Right lobe of liver (tissue), 6 donors: ENCODE results near the gene RTN4IP1. TPM values are rescaled to one million over a fixed set of nuclear protein-coding genes. Genes with fewer than 3 reads are reported as not detected.
"Not testable (repeated sequence)": the region's sequence is repeated elsewhere in the genome, so short reads cannot be mapped to it uniquely, and the experiment has no call there.

Experiments
- ATAC-seq, 4 donors: fragments of 200-7000 bp; cut with Tn5 transposase; one replicate each; pipeline ENCODE4 v1.9.1; 2020; ENCODE audit warnings: mild to moderate bottlenecking in 4 of 4, moderate library complexity in 4 of 4
- DNase-seq, 3 donors: peaks; one replicate each; pipeline ENCODE4 v3.0.0-alpha.2; 2020
- H3K27ac ChIP-seq, 3 donors: fragments of 200-600 bp; one replicate each; pipeline ENCODE4 v1.8.0; 2022
- H3K27me3 ChIP-seq, 2 donors: fragments of 200-600 bp; one replicate each; pipeline ENCODE4 v1.8.0; 2022
- H3K36me3 ChIP-seq, 4 donors: fragments of 200-600 bp; sonication (generic) in 1 of 4; one replicate each; pipeline versions ENCODE4 v1.5.1 to v1.8.0; 2017 to 2022; ENCODE audit warnings: control low read depth in 1 of 4
- H3K4me1 ChIP-seq, 4 donors: fragments of 200-600 bp; sonication (generic) in 1 of 4; one replicate each; pipeline versions ENCODE4 v1.5.1 to v1.8.0; 2017 to 2022; ENCODE audit warnings: control low read depth in 1 of 4
- H3K4me3 ChIP-seq, 3 donors: fragments of 200-600 bp; one replicate each; pipeline ENCODE4 v1.8.0; 2022
- H3K9me3 ChIP-seq, 4 donors: fragments of 200-600 bp; sonication (generic) in 1 of 4; one replicate each; pipeline versions ENCODE4 v1.5.1 to v1.8.0; 2017 to 2022; ENCODE audit warnings: control low read depth in 1 of 4
- POLR2A ChIP-seq: fragments of 450-650 bp; IDR thresholded peaks from one replicate; pipeline ENCODE4 v1.6.1; 2017; ENCODE audit warnings: antibody characterized with exemption, mild to moderate bottlenecking
- WGBS: methylation state at CpG from one replicate; pipeline ENCODE4 v1.1.6; 2018; ENCODE audit warnings: low coverage, low lambda C conversion rate; ENCODE audit not compliant: insufficient coverage; ENCODE audit errors: missing lambda C conversion rate; 5-methylcytosine and 5-hydroxymethylcytosine counted together
- intact Hi-C, 2 donors: fragments of 100-400 bp; cut with DNase I; formaldehyde crosslinking; loops; one replicate each; pipeline versions ENCODE4 v1.11.2 to v1.14.1; 2022
- total RNA-seq, 6 experiments: library from RNA; depleted of rRNA in 2 of 6; stranded (reverse); fragments of >200 nt in 2 of 6; fragmentation: NEBNext Ultra II Directional in 3 of 6; extraction: Animal tissue kit (Norgen Biotek cat#: 25700) in 3 of 6; gene quantifications; one replicate each; pipeline versions ENCODE4 v1.1.0 to v1.2.4, GENCODE V29; 2016 to 2023
- TF ChIP-seq, protein P1 (sequence below), 4 donors: fragments of 200-600 bp in 3 of 4; fragments of 450-650 bp in 1 of 4; IDR thresholded peaks; one replicate each; pipeline versions ENCODE4 v1.5.1 to v1.8.0; 2016 to 2022; ENCODE audit warnings: antibody characterized with exemption in 4 of 4, mild to moderate bottlenecking in 2 of 4
- donor health status: DM: no; HTN: yes; CAD: no.
- donor health status: DM: no; HTN: no; CAD: no.
- donor health status: DM: no; HTN: no; CAD: no.
- donor health status: DM: no; HTN: yes; CAD: no.
- donor health status: DM: no; HTN: yes; CAD: no.

Gene RTN4IP1
- total RNA-seq, 6 experiments from 2014 or later = 4.0 to 6.3 (median 4.9) TPM

DNA sequence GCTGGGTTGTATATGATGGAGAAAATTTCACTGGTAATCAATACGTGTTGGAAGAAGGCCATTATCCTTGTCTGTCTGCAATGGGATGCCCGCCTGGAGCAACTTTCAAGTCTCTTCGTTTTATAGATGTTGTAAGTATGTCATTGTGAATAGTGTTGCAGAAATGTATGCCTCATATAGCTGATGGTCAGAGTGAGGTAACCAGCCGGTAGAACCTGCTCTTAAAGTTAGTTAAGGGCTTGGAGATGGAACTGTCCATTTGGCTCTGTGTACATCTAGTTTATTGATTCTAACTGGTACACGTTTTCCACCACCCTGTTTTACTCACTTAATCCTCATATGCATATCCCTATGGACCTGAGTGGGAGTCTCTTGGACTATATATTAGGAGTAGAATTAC, 73.5 kb downstream of the RTN4IP1 start:
- no peaks in the 10 kb centered on the region for H3K4me1 ChIP-seq
- H3K27ac ChIP-seq = no peak overlapping the region
- DNase-seq = no peak
- 66% methylated on average over 5 of the region's 5 CpGs for WGBS
- no peaks in the 10 kb centered on the region for H3K27me3 ChIP-seq
- ATAC-seq = no peak
- H3K4me3 ChIP-seq = no peak overlapping the region
- intact Hi-C loops = no loop called here
- H3K36me3 ChIP-seq = peaks cover 0 to 23% (median 3%) of the 10 kb centered on the region in 4 donors
- TF ChIP-seq, protein P1, sequence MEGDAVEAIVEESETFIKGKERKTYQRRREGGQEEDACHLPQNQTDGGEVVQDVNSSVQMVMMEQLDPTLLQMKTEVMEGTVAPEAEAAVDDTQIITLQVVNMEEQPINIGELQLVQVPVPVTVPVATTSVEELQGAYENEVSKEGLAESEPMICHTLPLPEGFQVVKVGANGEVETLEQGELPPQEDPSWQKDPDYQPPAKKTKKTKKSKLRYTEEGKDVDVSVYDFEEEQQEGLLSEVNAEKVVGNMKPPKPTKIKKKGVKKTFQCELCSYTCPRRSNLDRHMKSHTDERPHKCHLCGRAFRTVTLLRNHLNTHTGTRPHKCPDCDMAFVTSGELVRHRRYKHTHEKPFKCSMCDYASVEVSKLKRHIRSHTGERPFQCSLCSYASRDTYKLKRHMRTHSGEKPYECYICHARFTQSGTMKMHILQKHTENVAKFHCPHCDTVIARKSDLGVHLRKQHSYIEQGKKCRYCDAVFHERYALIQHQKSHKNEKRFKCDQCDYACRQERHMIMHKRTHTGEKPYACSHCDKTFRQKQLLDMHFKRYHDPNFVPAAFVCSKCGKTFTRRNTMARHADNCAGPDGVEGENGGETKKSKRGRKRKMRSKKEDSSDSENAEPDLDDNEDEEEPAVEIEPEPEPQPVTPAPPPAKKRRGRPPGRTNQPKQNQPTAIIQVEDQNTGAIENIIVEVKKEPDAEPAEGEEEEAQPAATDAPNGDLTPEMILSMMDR (IDR thresholded peaks at IDR 0.05) = no peak
- no peak for TF ChIP-seq POLR2A
- no peaks in the 10 kb centered on the region for H3K9me3 ChIP-seq

DNA sequence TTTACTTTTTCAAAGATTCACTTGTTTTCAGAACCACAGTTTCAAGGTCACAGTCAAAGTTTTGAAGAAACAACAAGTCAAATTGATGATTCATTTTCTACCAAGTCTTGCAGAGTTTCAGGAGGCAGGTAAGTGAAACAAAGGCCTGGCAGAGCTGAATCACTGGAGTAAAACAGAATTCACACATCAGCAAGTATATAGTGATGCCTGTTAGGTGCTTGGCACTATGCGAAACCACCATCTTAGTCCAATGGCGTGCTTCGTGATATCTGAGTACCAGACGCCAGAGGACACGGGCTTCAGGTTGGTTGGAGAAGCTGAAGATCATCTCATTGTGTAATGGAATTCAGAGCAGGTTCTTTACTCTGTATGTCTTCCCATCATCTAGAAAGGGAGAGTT, 75.9 kb downstream of the RTN4IP1 start:
- Histone ChIP-seq H3K4me1 (no peaks in the 10 kb centered on the region), H3K9me3 (no peaks in the 10 kb centered on the region), H3K27me3 (no peaks in the 10 kb centered on the region), H3K36me3 (peaks cover 0 to 11% (median 1%) of the 10 kb centered on the region in 4 donors), H3K27ac (no peak overlapping the region), H3K4me3 (no peak overlapping the region)
- intact Hi-C loops = no loop called here
- no CpG with 5 or more reads among the region's 5 CpGs for WGBS
- no peak for DNase-seq
- TF ChIP-seq, protein P1 (IDR thresholded peaks at IDR 0.05) = no peak
- TF ChIP-seq POLR2A = no peak
- ATAC-seq = no peak

DNA sequence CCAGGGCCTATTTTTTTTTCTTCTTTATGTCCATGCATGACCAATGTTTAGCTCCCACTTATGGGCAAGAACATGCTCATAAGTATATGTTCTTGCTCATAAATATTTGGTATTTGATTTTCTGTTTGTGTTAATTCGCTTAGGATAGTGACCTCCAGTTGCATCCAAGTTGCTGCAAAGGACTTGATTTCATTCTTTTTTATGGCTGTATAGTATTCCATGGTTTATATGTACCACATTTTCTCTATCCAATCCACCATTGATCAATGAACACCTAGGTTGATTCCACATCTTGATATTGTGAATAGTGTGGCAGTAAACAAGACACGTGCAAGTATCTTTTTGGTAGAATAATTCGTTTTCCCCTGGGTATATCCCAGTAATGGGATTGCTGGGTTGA, 78.1 kb downstream of the RTN4IP1 start:
- WGBS = 98% methylated on average over 3 of the region's 3 CpGs
- Histone ChIP-seq H3K27ac (no peak overlapping the region), H3K4me3 (no peak overlapping the region), H3K4me1 (no peaks in the 10 kb centered on the region), H3K27me3 (no peaks in the 10 kb centered on the region), H3K36me3 (peaks cover 0 to 11% (median 0%) of the 10 kb centered on the region in 4 donors), H3K9me3 (no peaks in the 10 kb centered on the region)
- intact Hi-C loops = no loop called here
- ATAC-seq = no peak
- TF ChIP-seq POLR2A = no peak
- TF ChIP-seq, protein P1 (IDR thresholded peaks at IDR 0.05) = no peak
- DNase-seq = no peak

DNA sequence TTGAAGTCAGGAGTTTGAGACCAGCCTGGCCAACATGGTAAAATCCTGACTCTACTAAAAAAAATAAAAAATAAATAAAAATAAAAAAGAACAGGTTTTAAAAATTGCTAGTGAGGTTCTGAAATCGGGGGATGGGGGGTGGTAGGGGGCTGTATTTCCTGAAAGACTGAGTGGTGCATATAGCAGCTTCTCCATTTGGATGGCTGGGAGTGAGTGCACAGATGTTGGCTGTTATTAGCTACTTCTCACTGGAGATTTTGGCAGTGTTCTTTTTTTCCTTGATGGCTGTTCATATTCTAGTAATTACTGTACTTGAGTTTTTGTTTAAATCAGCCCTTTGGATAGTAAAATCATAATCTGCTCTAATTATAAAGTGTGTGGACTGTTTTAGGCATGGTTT, 79.8 kb downstream of the RTN4IP1 start:
- Histone ChIP-seq H3K36me3 (peaks cover 0 to 11% (median 0%) of the 10 kb centered on the region in 4 donors), H3K27ac (no peak overlapping the region), H3K27me3 (no peaks in the 10 kb centered on the region), H3K9me3 (no peaks in the 10 kb centered on the region), H3K4me1 (no peaks in the 10 kb centered on the region), H3K4me3 (no peak overlapping the region)
- 44% methylated on average over 1 of the region's 1 CpG for WGBS
- no peak for ATAC-seq
- intact Hi-C loops = no loop called here
- no peak for DNase-seq
- TF ChIP-seq POLR2A = no peak
- TF ChIP-seq, protein P1 (IDR thresholded peaks at IDR 0.05) = no peak

DNA sequence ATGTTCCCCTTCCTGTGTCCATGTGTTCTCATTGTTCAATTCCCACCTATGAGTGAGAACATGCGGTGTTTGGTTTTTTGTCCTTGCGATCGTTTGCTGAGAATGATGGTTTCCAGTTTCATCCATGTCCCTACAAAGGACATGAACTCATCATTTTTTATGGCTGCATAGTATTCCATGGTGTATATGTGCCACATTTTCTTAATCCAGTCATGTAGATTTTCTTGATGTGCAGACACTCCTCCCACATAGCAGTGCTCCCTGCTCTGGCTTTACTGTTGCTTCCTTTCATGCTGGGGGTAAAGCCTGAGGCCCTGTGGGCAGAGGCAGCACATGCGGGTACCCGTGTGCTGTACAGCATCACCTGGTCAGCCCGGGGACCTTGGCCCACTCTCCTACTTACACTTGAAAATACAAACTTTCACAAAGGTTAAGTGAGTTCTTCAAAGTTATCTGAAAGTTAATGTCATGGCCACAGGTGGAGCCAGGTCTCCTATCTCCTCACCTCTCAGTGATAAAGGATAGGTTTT, 80.3 kb downstream of the RTN4IP1 start:
- ATAC-seq, H3K27me3 ChIP-seq, intact Hi-C loops, H3K4me3 ChIP-seq, H3K27ac ChIP-seq, H3K36me3 ChIP-seq, DNase-seq, H3K4me1 ChIP-seq, H3K9me3 ChIP-seq: not testable (repeated sequence)
- 91% methylated on average over 4 of the region's 6 CpGs for WGBS
